Nephron progenitor cell (in vitro differentiated cells): ENCODE results near the gene SEMA6B.
"Not testable (repeated sequence)": the region's sequence is repeated elsewhere in the genome, so short reads cannot be mapped to it uniquely, and the experiment has no call there.

Experiments
- DNase-seq: peaks from one replicate; pipeline ENCODE4 v3.0.0; 2021
- H3K27ac Mint-ChIP-seq: 2 replicates; pipeline ENCODE4 v1.8.0; 2021; ENCODE audit warnings: mild to moderate bottlenecking, moderate library complexity, mixed read lengths
- H3K27me3 Mint-ChIP-seq: 2 replicates; pipeline ENCODE4 v1.8.0; 2021; ENCODE audit warnings: mild to moderate bottlenecking, low read depth, mixed read lengths; ENCODE audit not compliant: poor library complexity
- H3K36me3 Mint-ChIP-seq: 2 replicates; pipeline ENCODE4 v1.8.0; 2021; ENCODE audit warnings: low read depth, mixed read lengths
- H3K4me1 Mint-ChIP-seq: 2 replicates; pipeline ENCODE4 v1.8.0; 2021; ENCODE audit warnings: mixed read lengths
- H3K4me3 Mint-ChIP-seq: 2 replicates; pipeline ENCODE4 v1.8.0; 2021; ENCODE audit warnings: mild to moderate bottlenecking, moderate library complexity, mixed read lengths
- H3K9me3 Mint-ChIP-seq: 2 replicates; pipeline ENCODE4 v1.8.0; 2021; ENCODE audit warnings: mild to moderate bottlenecking, moderate library complexity, mixed read lengths
- CTCF ChIP-seq: fragments of 200-600 bp; sonication (generic); IDR thresholded peaks from 2 replicates; pipeline ENCODE4 v1.5.0; 2021; ENCODE audit warnings: antibody characterized with exemption

Gene SEMA6B

GRCh38 chr19:4528843-4529242 lies 30.6 kb downstream of the SEMA6B start:
- no peaks in the 10 kb centered on the region for H3K36me3 Mint-ChIP-seq
- no peak overlapping the region for H3K27ac Mint-ChIP-seq
- no peak for TF ChIP-seq CTCF
- H3K4me1 Mint-ChIP-seq: peaks cover 10% of the 10 kb centered on the region
- no peak for DNase-seq
- H3K4me3 Mint-ChIP-seq: no peak overlapping the region
- peaks cover 31% of the 10 kb centered on the region for H3K27me3 Mint-ChIP-seq
- H3K9me3 Mint-ChIP-seq: no peaks in the 10 kb centered on the region

- not testable (repeated sequence) for H3K36me3 Mint-ChIP-seq, H3K9me3 Mint-ChIP-seq, DNase-seq, H3K4me3 Mint-ChIP-seq, H3K4me1 Mint-ChIP-seq, H3K27ac Mint-ChIP-seq
- H3K27me3 Mint-ChIP-seq: peaks cover 23% of the 10 kb centered on the region
Measured at GRCh38 chr19:4527377-4527776, 32.1 kb downstream of the SEMA6B start.

- DNase-seq: no peak
- Mint-ChIP-seq H3K4me3 (no peak overlapping the region), H3K4me1 (peaks cover 10% of the 10 kb centered on the region), H3K9me3 (no peaks in the 10 kb centered on the region), H3K36me3 (no peaks in the 10 kb centered on the region), H3K27me3 (peaks cover 26% of the 10 kb centered on the region), H3K27ac (no peak overlapping the region)
- TF ChIP-seq CTCF: no peak
Measured at GRCh38 chr19:4525563-4526002, 33.9 kb downstream of the SEMA6B start.

GRCh38 chr19:4524808-4525562 lies 34.5 kb downstream of the SEMA6B start:
- peak; percentile 67 for TF ChIP-seq CTCF
- Mint-ChIP-seq H3K9me3 (peaks cover under 1% of the 10 kb centered on the region), H3K4me1 (peaks cover 5% of the 10 kb centered on the region), H3K27ac (no peak overlapping the region), H3K4me3 (no peak overlapping the region), H3K36me3 (no peaks in the 10 kb centered on the region), H3K27me3 (peaks cover 20% of the 10 kb centered on the region)
- peak; percentile 80 for DNase-seq

GRCh38 chr19:4523306-4524110 lies 36.0 kb downstream of the SEMA6B start:
- no peak overlapping the region for H3K4me3 Mint-ChIP-seq
- no peak overlapping the region for H3K27ac Mint-ChIP-seq
- peaks cover 5% of the 10 kb centered on the region for H3K4me1 Mint-ChIP-seq
- DNase-seq: peak; percentile 76
- peak; percentile 60 for TF ChIP-seq CTCF
- peaks cover 3% of the 10 kb centered on the region for H3K9me3 Mint-ChIP-seq
- no peaks in the 10 kb centered on the region for H3K36me3 Mint-ChIP-seq
- H3K27me3 Mint-ChIP-seq: peaks cover 13% of the 10 kb centered on the region

- no peak for TF ChIP-seq CTCF
- Mint-ChIP-seq H3K9me3 (peaks cover 3% of the 10 kb centered on the region), H3K36me3 (no peaks in the 10 kb centered on the region), H3K4me1 (peaks cover 5% of the 10 kb centered on the region), H3K4me3 (no peak overlapping the region), H3K27ac (no peak overlapping the region), H3K27me3 (peaks cover 9% of the 10 kb centered on the region)
- no peak for DNase-seq
Measured at GRCh38 chr19:4522291-4523002, 37.0 kb downstream of the SEMA6B start.
